Fibroblast of the aortic adventitia (primary cell): ENCODE measurements around the gene GRM2. TPM values are rescaled to one million over a fixed set of nuclear protein-coding genes. Genes with fewer than 3 reads are reported as not detected.

Experiments
- DNase-seq: peaks from one replicate; pipeline ENCODE4 v3.0.0-alpha.2; 2010; ENCODE audit warnings: low read depth
- H3K4me3 ChIP-seq: 2 replicates; pipeline ENCODE4 v1.5.1; 2011; ENCODE audit warnings: low read depth, mild to moderate bottlenecking, control low read depth, low read length, moderate library complexity
- total RNA-seq: library from RNA; depleted of rRNA; stranded (reverse); fragments of >200 nt; gene quantifications from 2 replicates; pipeline ENCODE4 v1.2.3, GENCODE V29; 2012; ENCODE audit warnings: low replicate concordance
- TF ChIP-seq, protein P1 (sequence below): IDR thresholded peaks from 2 replicates; pipeline ENCODE4 v1.5.1; 2011; ENCODE audit warnings: mild to moderate bottlenecking, low read length, control low read depth, inconsistent platforms; ENCODE audit not compliant: insufficient read depth

GRM2 gene
- total RNA-seq, 1 donor = under 0.01 TPM

DNA sequence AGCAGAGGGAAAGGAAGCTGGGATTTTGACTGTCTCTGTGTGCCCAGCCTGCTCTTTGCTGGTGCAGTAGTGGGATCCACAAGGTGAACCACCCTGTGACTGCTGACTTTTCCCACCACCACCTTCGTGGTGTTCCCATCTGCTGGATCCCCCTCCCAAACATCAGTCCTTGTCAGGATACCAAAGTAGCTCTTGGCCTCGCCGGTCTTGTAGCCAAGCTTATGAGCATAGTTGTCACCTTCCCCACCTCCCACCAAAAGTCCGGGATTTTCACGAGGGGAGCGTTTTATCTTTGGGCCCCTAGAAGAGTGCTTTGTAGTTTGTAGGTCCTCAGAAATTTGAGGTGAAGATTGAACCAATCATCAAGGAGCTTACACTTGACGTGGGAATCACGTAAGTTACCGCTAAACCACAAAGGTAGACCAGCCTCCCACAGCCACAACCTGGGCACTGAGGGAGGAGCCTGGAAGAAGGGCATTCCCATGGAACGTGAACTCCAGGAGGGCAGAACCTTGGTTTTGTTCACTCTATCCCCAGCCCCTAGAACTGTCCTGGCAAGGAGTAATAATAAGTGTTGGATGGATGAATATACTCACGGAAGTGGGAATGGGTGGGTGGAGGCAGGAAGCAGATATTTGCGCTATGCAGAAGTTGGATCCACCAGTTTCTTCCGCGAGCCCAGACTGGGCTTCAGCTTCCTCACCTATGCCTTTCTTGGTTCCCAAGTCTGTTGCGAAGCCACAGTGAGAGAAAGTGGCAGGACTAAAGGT lies 36.6 kb upstream of the GRM2 start:
- TF ChIP-seq, protein P1, sequence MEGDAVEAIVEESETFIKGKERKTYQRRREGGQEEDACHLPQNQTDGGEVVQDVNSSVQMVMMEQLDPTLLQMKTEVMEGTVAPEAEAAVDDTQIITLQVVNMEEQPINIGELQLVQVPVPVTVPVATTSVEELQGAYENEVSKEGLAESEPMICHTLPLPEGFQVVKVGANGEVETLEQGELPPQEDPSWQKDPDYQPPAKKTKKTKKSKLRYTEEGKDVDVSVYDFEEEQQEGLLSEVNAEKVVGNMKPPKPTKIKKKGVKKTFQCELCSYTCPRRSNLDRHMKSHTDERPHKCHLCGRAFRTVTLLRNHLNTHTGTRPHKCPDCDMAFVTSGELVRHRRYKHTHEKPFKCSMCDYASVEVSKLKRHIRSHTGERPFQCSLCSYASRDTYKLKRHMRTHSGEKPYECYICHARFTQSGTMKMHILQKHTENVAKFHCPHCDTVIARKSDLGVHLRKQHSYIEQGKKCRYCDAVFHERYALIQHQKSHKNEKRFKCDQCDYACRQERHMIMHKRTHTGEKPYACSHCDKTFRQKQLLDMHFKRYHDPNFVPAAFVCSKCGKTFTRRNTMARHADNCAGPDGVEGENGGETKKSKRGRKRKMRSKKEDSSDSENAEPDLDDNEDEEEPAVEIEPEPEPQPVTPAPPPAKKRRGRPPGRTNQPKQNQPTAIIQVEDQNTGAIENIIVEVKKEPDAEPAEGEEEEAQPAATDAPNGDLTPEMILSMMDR = no peak
- H3K4me3 ChIP-seq = peak overlapping the region; percentile 86
- no peak for DNase-seq

DNA sequence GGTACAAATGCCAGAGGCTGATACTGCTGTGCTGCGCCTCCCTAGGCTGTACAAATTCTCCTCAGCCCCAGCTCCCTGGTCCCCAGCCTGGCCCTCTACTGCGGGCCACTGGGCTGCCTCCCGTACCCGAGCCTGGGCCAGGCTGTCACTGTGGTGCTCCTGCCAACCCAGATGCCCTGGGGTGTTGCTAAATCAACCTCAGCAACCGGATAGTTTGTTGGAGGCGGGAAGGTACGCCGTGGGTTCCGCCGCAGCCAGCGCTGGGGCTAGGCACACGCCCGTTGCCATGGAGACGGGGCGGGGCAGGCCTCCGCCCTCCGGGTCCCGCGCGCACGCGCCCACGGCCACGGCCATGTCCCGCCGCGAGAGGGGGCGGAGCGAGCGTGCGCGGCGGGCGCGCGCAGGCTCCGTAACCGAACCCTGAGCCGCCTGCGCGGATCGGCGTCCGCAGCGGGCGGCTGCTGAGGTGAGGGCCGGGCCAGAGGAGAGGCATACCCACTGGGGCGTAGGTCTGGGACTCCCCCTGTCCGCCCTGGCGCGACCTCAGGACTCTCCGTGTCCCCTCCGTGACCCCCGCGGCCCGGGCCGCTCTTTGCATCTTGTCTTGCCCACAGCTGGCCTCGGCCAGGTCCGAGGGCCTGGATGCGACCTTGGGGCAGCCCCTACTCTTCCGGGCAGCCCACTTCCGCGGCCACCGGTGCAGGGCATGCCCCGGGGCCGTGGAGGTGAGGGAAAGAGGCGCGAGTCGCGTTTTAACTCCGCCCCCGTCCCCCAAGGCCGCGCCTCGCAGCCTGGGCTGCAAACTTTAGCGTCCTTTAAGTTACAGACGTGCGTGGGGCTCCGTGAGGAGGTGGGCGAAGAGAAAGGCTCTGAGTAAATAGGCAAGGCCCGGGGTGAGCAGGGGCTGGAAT lies 35.8 kb upstream of the GRM2 start, which contains the start of gene TEX264:
Gene TEX264, plus strand, starts transcription at position 430 of the 911 bp plus-strand sequence. CDS start 3,053 bp downstream, outside the sequence.
- peak; percentile 78 for DNase-seq
- TF ChIP-seq, protein P1 = no peak
- peak within 1 kb of the TSS; percentile 86 for H3K4me3 ChIP-seq

- peak; percentile 46 for DNase-seq
- TF ChIP-seq, protein P1 = no peak
- peak overlapping the region; percentile 86 for H3K4me3 ChIP-seq
Observed at GRCh38 chr3:51671734-51672475, 35.0 kb upstream of the GRM2 start.

DNA sequence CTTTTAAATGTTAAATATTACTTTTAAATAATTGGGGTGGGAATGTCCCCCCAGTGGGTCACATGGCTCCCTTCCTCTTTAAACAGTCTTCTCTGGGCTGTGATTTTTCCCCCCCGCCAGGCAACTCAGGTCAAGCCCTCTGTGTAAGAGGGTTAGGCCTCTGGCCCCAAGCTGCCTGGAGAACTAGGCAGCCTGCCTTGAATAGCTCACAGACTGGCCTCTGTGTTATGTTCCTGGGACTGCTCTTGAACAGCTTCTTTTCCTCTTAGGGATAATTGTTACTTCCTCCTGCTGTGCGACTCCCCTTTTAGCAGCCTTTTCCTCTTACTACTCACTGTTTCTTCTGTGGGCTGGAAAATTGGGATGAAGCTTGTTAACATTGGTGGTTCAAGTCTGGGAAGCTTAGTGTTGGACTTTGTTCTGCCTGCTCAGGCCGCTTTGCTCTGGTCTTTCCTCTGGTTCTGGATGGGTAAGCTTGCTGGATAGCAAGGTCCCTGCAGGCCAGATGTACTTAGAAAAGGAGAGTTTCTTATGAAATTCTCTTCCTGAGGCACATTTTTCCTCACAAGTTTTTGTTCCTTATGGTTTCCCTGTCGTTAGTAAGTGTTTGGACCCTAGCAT lies 33.6 kb upstream of the GRM2 start:
- no peak overlapping the region for H3K4me3 ChIP-seq
- DNase-seq = no peak
- TF ChIP-seq, protein P1 = no peak

DNA sequence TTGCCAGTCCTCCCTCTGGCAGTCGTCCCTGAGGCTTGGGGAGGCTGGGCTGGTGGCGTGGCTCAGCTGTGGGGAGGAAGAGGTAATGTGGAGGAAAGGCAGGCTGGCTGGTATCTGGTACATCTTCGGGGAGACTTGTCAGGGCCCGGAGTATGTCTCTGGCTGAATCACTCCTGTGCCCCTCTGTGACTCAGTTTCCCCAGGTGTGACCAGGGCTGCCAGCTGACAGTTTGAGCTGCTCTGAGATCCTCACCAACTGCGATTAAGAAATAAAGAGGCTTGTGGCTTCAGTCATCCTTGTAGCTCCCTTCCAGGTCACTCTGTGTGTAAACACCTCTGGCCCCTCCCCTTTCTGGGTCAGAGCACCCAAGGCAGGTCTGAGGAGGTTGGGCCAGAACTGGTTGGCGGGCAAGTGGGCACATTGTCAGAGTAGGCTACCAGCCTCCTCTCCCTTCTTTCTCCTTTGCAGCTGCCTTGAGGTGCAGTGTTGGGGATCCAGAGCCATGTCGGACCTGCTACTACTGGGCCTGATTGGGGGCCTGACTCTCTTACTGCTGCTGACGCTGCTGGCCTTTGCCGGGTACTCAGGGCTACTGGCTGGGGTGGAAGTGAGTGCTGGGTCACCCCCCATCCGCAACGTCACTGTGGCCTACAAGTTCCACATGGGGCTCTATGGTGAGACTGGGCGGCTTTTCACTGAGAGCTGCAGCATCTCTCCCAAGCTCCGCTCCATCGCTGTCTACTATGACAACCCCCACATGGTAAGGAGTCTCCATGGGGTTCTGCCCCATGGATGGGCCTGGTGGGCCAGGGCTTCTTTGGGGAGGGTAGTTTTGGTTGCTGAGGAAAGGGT lies 32.8 kb upstream of the GRM2 start:
- no peak for DNase-seq
- TF ChIP-seq, protein P1 = no peak

More for the DNA sequence above, 32.8 kb upstream of the GRM2 start:
- H3K4me3 ChIP-seq = no peak overlapping the region
